ENCODE data around the gene OGA.
"Not testable (repeated sequence)": the region's sequence is repeated elsewhere in the genome, so short reads cannot be mapped to it uniquely, and the experiment has no call there.

Gene OGA

GRCh38 chr10:101797403-101798059 lies 20.7 kb downstream of the OGA start:
- DNase-seq, result no peak

- DNase-seq, result no peak
Measured at GRCh38 chr10:101793526-101793925, 24.7 kb downstream of the OGA start.

DNA sequence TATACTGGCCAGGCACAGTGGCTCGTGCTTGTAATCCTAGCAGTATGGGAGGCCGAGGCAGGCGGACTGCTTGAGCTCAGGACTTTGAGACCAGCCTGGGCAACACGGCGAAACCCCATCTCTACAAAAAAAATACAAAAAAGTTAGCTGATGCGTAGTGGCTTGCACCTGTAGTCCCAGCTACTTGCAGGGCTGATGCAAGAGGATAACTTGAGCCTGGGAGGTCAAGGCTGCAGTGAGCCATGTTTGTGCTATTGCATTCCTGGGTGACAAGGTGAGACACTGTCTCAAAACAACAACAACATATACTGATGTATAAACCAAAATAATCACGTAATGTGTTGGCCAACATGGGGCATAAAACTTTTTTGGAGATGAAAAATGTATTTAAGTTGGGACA lies 28.6 kb downstream of the OGA start:
- no peak for DNase-seq

- DNase-seq, result not testable (repeated sequence)
Measured at GRCh38 chr10:101789231-101789630, 29.0 kb downstream of the OGA start.

GRCh38 chr10:101785801-101786200 lies 32.4 kb downstream of the OGA start:
- no peak for DNase-seq

DNA sequence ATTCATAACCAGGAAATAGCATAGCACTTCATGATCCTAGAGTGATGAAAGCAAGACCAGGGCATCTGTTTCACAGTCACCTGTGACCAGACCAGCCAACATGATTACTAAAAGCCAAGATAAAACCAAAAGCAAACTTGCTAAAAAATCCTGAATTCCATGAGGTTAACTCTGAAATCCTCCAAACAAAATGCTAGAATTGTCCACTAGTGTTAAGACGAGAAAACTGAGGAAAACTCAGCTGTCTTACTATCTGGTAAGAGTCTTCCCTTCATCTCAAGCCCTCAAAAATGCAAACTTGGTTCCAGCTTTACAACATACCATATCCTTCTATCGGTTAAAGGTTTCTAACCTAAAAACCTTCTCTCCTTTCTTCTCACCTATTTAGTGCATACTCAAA lies 33.7 kb downstream of the OGA start:
- no peak for DNase-seq

DNA sequence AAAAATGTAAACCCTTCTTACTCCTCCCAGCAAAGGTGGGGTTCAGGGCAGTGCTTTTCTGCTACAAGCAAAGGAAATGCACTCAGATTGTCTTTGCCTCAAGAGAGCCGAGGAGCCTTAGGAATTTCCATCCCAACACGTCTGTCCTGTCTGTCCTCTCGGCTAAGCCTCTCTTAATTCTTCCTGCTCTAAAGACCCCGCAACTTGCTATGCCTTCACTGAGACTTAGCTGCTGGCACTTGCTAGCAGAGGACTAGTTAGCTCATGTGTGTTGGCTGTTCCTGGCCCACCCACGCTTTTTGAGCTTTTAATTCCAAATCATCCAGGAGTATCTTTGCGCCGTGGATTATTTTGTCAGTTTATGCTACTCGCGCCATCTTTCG lies 34.5 kb downstream of the OGA start:
- DNase-seq, result no peak

DNA sequence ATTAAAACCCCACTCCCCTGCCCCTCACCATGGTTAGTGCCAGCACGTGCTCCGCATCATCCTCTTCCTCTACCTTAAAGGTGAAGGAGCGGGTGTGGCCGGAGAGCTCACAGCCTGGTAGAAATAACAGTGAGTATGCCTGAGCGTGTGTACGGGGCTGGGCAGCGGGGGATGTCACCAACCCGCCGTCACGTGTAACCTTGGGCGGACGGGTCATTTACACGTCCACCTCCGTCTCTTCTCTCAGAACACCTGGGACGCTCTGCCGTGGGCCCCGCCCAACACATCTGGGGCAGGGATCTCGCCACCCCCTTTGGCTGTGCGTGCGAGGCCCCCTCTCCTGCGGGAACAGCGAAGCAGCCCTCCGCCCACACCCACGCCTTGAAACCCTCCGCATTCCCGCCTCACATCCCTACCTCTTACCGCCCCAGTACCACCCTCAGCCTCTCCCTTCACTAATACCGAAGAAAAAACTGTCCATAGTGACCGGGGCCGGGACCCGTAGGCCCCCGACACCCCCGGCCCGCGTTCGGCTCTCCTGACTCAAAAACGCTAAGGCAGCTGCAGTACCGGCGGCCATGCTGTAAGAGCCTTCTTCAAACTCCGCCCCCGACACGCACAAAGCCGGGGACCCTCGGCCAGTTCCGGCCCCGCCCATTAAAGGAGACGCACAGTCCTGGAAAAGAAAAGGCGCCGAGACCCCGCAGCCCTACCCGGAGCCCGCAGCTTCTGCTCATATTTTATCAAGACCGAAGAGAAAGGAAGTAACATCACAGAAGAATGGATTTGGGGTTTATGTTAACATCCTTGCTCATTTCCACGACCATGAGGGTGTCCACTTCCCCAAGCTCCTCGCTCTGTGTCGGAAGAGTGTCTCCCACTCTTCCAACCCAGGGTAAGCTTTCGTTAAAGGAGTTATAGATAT lies 35.2 kb downstream of the OGA start, which contains the start of gene NPM3:
NPM3 (minus strand) TSS at position 636 of the 925 bp plus-strand sequence; CDS start at position 580, 56 bp downstream.
- peak; percentile 76 for DNase-seq

GRCh38 chr10:101781984-101782810 lies 36.0 kb downstream of the OGA start:
- no peak for DNase-seq

- DNase-seq, result no peak
Measured at GRCh38 chr10:101781655-101781983, 36.6 kb downstream of the OGA start.

GRCh38 chr10:101780818-101781654 lies 37.2 kb downstream of the OGA start:
- peak; percentile 64 for DNase-seq

DNA sequence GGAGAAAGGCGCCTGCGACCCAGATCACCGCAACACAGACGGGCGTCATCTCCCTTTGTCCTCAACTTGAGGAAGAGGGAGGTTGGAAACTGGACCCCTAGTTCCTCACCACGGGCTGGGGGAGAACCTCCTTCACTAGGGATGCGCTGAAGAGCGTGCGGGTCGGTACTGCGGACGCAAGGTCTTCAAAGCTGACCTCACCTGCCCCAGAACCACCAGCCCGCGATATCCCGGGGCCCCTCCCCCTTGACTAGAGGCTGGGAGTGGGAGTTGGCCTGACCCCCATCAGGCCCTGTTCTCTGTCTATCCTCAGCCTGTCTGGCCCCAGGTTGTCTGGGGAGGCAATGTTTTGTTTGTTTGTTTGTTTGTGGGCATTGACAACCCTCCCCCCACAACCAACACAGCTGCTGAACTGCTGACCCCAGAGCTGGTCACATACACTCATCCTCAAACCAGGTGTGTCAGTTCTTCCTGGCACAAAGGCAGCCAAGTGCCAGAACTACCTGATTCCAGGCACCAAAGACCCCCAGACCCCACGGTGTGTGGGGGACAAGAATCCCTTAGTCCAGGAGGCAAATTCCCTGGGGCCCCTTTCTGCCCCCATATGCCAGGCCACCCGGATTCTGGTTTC lies 37.9 kb downstream of the OGA start:
- DNase-seq, result no peak

- peak; percentile 81 for DNase-seq
Measured at GRCh38 chr10:101779544-101780186, 38.6 kb downstream of the OGA start.

DNA sequence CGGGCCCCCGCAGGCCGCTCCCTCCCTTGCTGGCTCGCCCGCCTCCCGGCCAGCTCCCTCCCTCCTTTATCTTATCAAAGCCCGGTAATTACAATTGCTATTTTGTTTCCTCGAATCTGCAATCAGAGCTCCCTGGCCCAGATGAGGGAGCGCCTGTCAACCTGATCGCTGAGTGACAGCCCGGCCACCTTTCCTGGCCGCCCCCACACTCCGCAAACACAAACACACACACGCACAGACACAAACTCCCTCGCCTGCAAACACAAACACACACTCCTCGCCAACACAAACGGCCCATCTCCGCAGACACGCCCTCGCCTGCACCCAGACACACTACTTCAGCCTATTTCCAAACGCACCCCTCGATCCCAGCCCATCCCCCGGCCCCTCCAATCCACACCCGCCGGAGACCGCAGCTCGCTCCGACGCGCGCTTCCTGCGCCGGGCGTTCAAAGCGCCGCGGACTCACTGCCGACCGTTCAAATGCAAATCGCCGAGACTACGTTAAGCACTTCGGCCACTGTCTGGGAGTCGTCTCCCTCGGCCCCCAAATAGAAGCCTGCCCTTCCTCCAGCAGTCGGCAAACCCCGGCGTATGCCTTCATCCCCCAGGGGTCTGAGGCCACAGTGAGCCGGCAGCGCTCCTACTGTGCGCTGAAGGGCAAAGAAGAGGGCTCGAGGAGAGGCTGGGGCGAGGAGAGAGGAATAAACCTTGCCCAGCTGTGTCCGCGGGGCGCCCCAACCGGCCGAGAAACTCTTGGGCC lies 39.3 kb downstream of the OGA start:
- DNase-seq, result no peak

DNA sequence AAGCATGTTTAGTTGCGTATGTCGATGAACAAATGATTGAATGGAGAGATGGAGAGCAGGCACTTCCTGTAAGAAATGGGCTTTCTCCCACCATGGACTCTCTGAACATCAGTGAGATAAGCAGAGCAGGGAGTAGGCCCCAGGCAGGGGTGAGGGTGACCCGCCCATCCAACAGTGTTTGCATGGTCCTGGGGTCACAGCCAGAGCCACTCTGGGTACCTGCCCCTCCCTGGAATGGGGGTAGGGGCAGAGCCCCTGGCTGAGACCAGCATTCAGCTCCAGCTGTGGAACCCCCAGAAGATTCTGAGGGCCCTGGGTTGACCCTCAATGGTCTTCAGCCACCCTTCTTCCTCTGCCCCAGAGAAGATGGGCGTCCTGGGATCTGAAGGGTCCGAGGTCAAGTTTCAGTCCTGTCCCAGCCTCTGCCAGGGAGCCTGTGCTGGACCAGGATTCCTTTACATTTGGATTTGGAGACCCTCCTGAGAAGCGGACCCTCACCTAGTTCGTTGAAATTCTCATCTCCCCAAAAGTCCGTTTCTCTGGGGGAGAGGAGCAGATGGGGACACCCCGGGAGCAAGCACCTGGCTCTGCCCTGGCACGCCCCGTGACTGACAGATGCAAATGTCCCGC lies 40.0 kb downstream of the OGA start:
- DNase-seq, result no peak

DNA sequence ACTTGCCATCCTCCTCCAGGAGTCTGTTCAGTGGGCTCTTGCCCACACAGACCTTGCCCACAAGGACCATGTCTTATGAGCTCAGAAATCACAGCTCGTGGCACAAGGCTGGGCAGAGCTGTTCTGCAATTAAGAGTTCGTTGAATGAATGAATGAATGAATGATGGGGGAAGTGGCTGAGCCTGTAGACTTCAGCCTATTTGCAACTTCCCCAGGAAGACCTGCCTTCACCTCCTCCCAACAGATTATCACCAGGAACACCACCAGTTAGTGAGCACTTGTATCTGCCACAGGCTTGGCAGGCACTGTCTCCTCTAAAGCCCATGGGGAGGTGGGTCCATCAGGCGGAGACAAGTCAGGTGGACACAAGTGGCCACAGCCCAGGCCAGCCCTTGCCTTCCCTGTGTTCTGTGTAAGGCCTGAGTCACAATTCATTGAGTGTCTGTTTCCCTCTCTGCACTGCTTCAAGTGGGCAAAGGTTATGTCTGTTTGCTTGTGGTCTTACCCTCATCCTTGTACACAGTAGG lies 40.6 kb downstream of the OGA start:
- no peak for DNase-seq

GRCh38 chr10:101776161-101776817 lies 42.0 kb downstream of the OGA start:
- DNase-seq, result no peak

- no peak for DNase-seq
Measured at GRCh38 chr10:101775273-101776160, 42.7 kb downstream of the OGA start, which contains the start of gene FGF8. TSS of gene FGF8 (minus strand) at chr10:101776114. CDS start at chr10:101775900, 214 bp downstream.

All from activated gamma-delta T cell treated with Interleukin-2 at 50 U/mL for 16 hours (primary cell).